ENCODE measurements around the gene EMILIN2. TPM values are rescaled to one million over a fixed set of nuclear protein-coding genes. Genes with fewer than 3 reads are reported as not detected.
A peak's percentile ranks its signal among the peaks of the same experiment; 100 is the strongest.

EMILIN2 gene
- total RNA-seq, 1 experiment from 2014 or later = 0.07 TPM

DNA sequence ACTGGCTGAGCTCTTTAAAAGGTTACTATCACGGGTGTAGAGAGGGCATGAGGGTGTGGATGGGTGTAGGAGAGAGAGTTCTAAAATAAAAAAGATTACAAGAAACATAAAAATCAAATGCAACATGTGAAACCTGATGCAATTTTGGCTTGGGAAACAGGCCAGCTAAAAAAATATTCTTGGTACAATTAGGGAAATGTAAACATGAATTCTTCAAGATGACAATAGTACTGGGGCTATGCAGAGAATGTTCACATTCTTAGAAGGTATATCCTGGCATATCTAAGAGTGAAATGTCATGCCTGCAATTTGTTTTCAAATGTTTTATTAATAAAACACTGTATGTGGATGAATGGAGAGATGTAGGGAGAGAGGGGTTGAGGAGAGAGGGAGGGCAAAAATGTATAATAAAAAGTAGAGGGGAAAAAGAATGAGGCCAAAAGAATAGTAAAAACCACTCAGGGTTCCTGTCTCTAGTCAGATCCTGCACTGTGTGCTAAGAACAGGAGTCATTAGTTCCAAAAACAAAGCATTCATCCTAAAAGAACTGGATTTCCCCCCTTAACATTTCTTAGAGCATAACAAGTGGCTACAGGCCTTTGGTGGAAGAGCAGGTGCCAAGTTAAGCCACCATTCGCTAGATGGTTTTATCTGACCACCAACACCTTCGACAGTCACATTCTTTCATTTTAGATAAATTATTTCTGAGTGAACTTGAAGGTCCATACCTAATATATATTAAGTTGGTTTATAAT lies 88.8 kb downstream of the EMILIN2 start:
- Histone ChIP-seq H3K4me3 (no peak overlapping the region), H3K4me2 (no peak overlapping the region), H4K20me1 (ENCODE audit: insufficient read depth) (no peaks in the 10 kb centered on the region), H3K9me3 (ENCODE audit: insufficient read depth, low read depth) (no peaks in the 10 kb centered on the region), H3K27me3 (ENCODE audit: insufficient read depth, low read depth) (no peaks in the 10 kb centered on the region), H3K36me3 (ENCODE audit: low read depth) (peaks cover 4% of the 10 kb centered on the region), H3K9me2 (ENCODE audit: insufficient read depth) (no peaks in the 10 kb centered on the region), H3K79me2 (ENCODE audit: low read depth) (no peaks in the 10 kb centered on the region), H2AFZ (no peak overlapping the region), H3K4me1 (replicated peaks; ENCODE audit: insufficient read depth) (no peaks in the 10 kb centered on the region), H3K27ac (no peak overlapping the region), H3F3A (ENCODE audit: insufficient read depth, low read depth) (no peaks in the 10 kb centered on the region)
- ChIA-PET CTCF (no interaction called here), POLR2A (ENCODE audit: unreplicated experiment) (interaction anchor here (0.7 kb wide), 1 partner anchor 432 kb away, joined by 5 read pairs; no protein-coding TSS in a partner anchor)
- intact Hi-C loops (cut with micrococcal nuclease; ENCODE audit: unreplicated experiment) = loop anchor here (10.0 kb wide), 2 partner anchors 509 to 939 kb away; no protein-coding TSS in a partner anchor
- TF ChIP-seq EZH2 (IDR thresholded peaks at IDR 0.05; ENCODE audit: low read depth) = no peak
- TF ChIP-seq, protein P1, sequence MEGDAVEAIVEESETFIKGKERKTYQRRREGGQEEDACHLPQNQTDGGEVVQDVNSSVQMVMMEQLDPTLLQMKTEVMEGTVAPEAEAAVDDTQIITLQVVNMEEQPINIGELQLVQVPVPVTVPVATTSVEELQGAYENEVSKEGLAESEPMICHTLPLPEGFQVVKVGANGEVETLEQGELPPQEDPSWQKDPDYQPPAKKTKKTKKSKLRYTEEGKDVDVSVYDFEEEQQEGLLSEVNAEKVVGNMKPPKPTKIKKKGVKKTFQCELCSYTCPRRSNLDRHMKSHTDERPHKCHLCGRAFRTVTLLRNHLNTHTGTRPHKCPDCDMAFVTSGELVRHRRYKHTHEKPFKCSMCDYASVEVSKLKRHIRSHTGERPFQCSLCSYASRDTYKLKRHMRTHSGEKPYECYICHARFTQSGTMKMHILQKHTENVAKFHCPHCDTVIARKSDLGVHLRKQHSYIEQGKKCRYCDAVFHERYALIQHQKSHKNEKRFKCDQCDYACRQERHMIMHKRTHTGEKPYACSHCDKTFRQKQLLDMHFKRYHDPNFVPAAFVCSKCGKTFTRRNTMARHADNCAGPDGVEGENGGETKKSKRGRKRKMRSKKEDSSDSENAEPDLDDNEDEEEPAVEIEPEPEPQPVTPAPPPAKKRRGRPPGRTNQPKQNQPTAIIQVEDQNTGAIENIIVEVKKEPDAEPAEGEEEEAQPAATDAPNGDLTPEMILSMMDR (conservative IDR thresholded peaks at IDR 0.05) = no peak
- BruUV-seq (replicated peaks) = no TSS peak
- DNase-seq = no peak

DNA sequence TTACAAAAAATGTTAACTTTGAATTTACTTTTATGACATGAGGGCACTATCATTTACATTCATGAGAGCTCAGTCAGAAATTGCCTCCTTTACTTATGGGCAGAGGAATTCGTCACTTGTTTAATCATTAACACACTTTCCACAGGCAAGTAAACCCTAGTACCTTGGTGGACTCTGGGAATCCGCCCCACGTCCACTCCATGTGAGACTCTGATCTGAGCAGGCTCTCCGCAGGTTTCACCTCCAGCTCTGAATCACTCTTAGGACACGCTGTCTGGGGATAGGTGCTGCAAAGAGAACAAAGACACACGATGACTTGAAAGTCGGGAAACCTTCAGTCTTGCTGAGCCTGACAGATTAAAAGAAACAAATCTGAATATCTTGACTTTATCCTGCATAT lies 92.5 kb downstream of the EMILIN2 start:
- no peak overlapping the region for H3K4me3 ChIP-seq
- H2AFZ ChIP-seq = no peak overlapping the region
- intact Hi-C loops (cut with micrococcal nuclease; ENCODE audit: unreplicated experiment) = loop anchor here (10.0 kb wide), 2 partner anchors 505 to 935 kb away; no protein-coding TSS in a partner anchor
- no peak overlapping the region for H3K4me2 ChIP-seq
- no peak for DNase-seq
- no peaks in the 10 kb centered on the region for H3K9me2 ChIP-seq (ENCODE audit: insufficient read depth)
- no peaks in the 10 kb centered on the region for H3K79me2 ChIP-seq (ENCODE audit: low read depth)
- H3F3A ChIP-seq (ENCODE audit: insufficient read depth, low read depth) = no peaks in the 10 kb centered on the region
- H3K36me3 ChIP-seq (ENCODE audit: low read depth) = peaks cover 4% of the 10 kb centered on the region
- no TSS peak for BruUV-seq (replicated peaks)
- H3K27me3 ChIP-seq (ENCODE audit: insufficient read depth, low read depth) = no peaks in the 10 kb centered on the region
- CTCF ChIA-PET = no interaction called here
- TF ChIP-seq, protein P1 (conservative IDR thresholded peaks at IDR 0.05) = no peak
- TF ChIP-seq EZH2 (IDR thresholded peaks at IDR 0.05; ENCODE audit: low read depth) = no peak
- no peaks in the 10 kb centered on the region for H3K9me3 ChIP-seq (ENCODE audit: insufficient read depth, low read depth)
- H4K20me1 ChIP-seq (ENCODE audit: insufficient read depth) = no peaks in the 10 kb centered on the region
- no peaks in the 10 kb centered on the region for H3K4me1 ChIP-seq (replicated peaks; ENCODE audit: insufficient read depth)
- POLR2A ChIA-PET (ENCODE audit: unreplicated experiment) = no interaction called here
- no peak overlapping the region for H3K27ac ChIP-seq

- Histone ChIP-seq H3K9me2 (ENCODE audit: insufficient read depth) (no peaks in the 10 kb centered on the region), H3K27ac (no peak overlapping the region), H4K20me1 (ENCODE audit: insufficient read depth) (no peaks in the 10 kb centered on the region), H3K9me3 (ENCODE audit: insufficient read depth, low read depth) (no peaks in the 10 kb centered on the region), H3F3A (ENCODE audit: insufficient read depth, low read depth) (peaks cover 5% of the 10 kb centered on the region; the same call in 1 of the 2 replicates), H3K79me2 (ENCODE audit: low read depth) (no peaks in the 10 kb centered on the region), H3K4me3 (no peak overlapping the region), H3K4me1 (replicated peaks; ENCODE audit: insufficient read depth) (no peaks in the 10 kb centered on the region), H3K4me2 (no peak overlapping the region), H3K36me3 (ENCODE audit: low read depth) (peaks cover 3% of the 10 kb centered on the region), H2AFZ (no peak overlapping the region), H3K27me3 (ENCODE audit: insufficient read depth, low read depth) (no peaks in the 10 kb centered on the region)
- intact Hi-C loops (cut with micrococcal nuclease; ENCODE audit: unreplicated experiment) = loop anchor here (5.0 kb wide), 1 partner anchor 204 kb away; no protein-coding TSS in a partner anchor
- CTCF ChIA-PET = interaction anchor here (0.6 to 1.2 kb wide), 8 partner anchors 70 to 831 kb away, joined by 3 to 15 read pairs (median 6); no protein-coding TSS in a partner anchor
- POLR2A ChIA-PET (ENCODE audit: unreplicated experiment) = interaction anchor here (0.7 kb wide), 1 partner anchor 27 kb away, joined by 3 read pairs; no protein-coding TSS in a partner anchor
- BruUV-seq (replicated peaks) = no TSS peak
- TF ChIP-seq, protein P1 (conservative IDR thresholded peaks at IDR 0.05) = peak; percentile 53
- no peak for TF ChIP-seq EZH2 (IDR thresholded peaks at IDR 0.05; ENCODE audit: low read depth)
- DNase-seq = no peak
These were observed 101.2 kb downstream of the EMILIN2 start for GRCh38 chr18:2948038-2948437.

All from PC-9 (cell line).